ENCODE data around the gene IFNL1.

- TF ChIP-seq POLR2AphosphoS5 (IDR thresholded peaks at IDR 0.05; ENCODE audit: insufficient read depth in 1 of 2, low read depth in 1 of 2) (no peak), POLR2A (IDR thresholded peaks at IDR 0.05) (no peak)
Measured at GRCh38 chr19:39265321-39265916, 30.8 kb upstream of the IFNL1 start.

All from vagina (tissue), 2 donors.